ENCODE measurements around the gene KIAA1958.

The KIAA1958 gene

DNA sequence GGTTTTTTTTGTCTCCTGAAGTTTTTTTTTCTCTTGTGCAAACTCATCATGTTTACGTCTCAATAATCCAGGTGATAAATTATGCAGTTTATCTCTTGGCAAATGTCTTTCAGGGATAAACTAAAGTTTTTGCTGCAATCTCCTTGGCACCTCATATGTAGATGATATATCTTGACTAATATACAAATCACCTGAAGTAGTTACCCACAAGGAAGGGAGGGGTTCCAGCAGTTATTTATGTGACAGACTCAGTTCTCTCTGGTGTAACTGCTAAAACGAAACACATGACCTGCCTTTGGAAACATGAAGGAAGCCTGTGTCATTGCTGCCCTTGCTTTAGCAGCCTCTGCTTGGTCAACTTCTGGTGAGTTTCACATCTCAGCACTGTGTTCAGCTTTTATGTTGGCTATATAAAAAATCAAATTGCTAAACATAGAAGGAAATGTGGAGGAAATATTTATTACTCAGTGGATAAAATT, 39.3 kb upstream of the KIAA1958 start:
- Histone ChIP-seq H4K20me1 (no peaks in the 10 kb centered on the region), H3K4me3 (no peak overlapping the region), H3K27me3 (no peaks in the 10 kb centered on the region), H3K4me2 (no peak overlapping the region), H3K27ac (no peak overlapping the region), H3K36me3 (0 out of 2 replicates have a peak, but pooled peaks cover 9% of the 10 kb centered on the region), H3K9ac (no peak overlapping the region), H3K9me3 (no peaks in the 10 kb centered on the region), H3K4me1 (peaks cover 51% of the 10 kb centered on the region)
- no peak for TF ChIP-seq Cebpa-rat (IDR thresholded peaks at IDR 0.05)

GRCh38 chr9:112462855-112463254, 23.8 kb upstream of the KIAA1958 start:
- no peaks in the 10 kb centered on the region for H3K27me3 ChIP-seq
- no peak overlapping the region for H3K27ac ChIP-seq
- H3K9me3 ChIP-seq = peaks cover 15% of the 10 kb centered on the region; the same call in 1 of the 2 replicates
- no peak overlapping the region for H3K4me2 ChIP-seq
- H3K4me3 ChIP-seq = no peak overlapping the region
- no peaks in the 10 kb centered on the region for H3K4me1 ChIP-seq
- H3K9ac ChIP-seq = no peak overlapping the region
- H4K20me1 ChIP-seq = no peaks in the 10 kb centered on the region
- H3K36me3 ChIP-seq = peaks cover 53% of the 10 kb centered on the region
- no peak for TF ChIP-seq Cebpa-rat (IDR thresholded peaks at IDR 0.05)

DNA sequence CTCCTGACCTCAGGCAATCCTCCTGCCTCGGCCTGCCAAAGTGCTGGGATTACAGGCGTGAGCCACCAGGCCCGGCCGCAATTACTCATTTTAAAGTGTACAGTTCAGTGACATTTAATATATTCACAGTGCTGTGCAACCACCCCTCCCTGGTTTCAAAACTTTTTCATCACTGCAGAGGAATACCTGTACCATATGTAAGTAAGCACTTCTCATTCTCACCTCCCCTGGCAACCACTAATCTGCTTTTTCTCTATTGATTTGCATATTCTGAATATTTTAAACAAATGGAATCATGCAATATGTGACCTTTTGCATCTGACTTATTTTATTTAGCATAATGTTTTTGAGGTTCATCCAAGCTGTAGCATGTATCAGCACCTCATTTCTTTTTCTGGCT, 21.3 kb upstream of the KIAA1958 start:
- H3K36me3 ChIP-seq = peaks cover 52% of the 10 kb centered on the region
- no peak for TF ChIP-seq Cebpa-rat (IDR thresholded peaks at IDR 0.05)
- no peaks in the 10 kb centered on the region for H3K4me1 ChIP-seq
- peaks cover 15% of the 10 kb centered on the region; the same call in 1 of the 2 replicates for H3K9me3 ChIP-seq
- H3K9ac ChIP-seq = no peak overlapping the region
- no peaks in the 10 kb centered on the region for H4K20me1 ChIP-seq
- no peak overlapping the region for H3K4me2 ChIP-seq
- H3K27me3 ChIP-seq = no peaks in the 10 kb centered on the region
- no peak overlapping the region for H3K4me3 ChIP-seq
- H3K27ac ChIP-seq = no peak overlapping the region

GRCh38 chr9:112472996-112473395, 13.6 kb upstream of the KIAA1958 start:
- no peak overlapping the region for H3K9ac ChIP-seq
- H3K27me3 ChIP-seq = no peaks in the 10 kb centered on the region
- H3K27ac ChIP-seq = no peak overlapping the region
- no peaks in the 10 kb centered on the region for H3K4me1 ChIP-seq
- peaks cover 55% of the 10 kb centered on the region for H3K36me3 ChIP-seq
- H3K9me3 ChIP-seq = peaks cover 29% of the 10 kb centered on the region
- TF ChIP-seq Cebpa-rat (IDR thresholded peaks at IDR 0.05) = no peak
- H3K4me2 ChIP-seq = no peak overlapping the region
- H3K4me3 ChIP-seq = no peak overlapping the region
- H4K20me1 ChIP-seq = no peaks in the 10 kb centered on the region

DNA sequence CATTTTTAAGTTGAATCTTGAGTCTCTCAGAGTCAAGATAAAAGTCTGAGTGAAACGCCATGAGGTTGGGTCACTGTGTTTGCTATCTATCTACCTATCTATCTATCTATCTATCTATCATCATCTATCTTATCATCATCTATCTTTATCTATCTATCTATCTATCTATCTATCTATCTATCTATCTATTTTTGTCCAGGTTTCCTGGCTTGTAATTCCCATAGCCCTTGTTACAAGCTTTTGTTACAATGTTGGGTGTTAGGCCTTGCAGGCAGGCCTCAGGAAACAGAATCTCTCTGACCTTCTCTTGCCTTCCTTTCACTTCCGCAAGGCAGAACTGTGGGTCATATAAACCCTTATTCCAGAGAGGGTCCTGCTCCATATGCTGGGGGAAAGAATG, 12.6 kb upstream of the KIAA1958 start:
- H3K27ac ChIP-seq = no peak overlapping the region
- H3K36me3 ChIP-seq = peaks cover 48% of the 10 kb centered on the region
- peaks cover 36% of the 10 kb centered on the region for H3K9me3 ChIP-seq
- no peak overlapping the region for H3K4me3 ChIP-seq
- no peaks in the 10 kb centered on the region for H3K4me1 ChIP-seq
- no peak overlapping the region for H3K4me2 ChIP-seq
- H3K9ac ChIP-seq = no peak overlapping the region
- TF ChIP-seq Cebpa-rat (IDR thresholded peaks at IDR 0.05) = no peak
- no peaks in the 10 kb centered on the region for H3K27me3 ChIP-seq
- no peaks in the 10 kb centered on the region for H4K20me1 ChIP-seq

DNA sequence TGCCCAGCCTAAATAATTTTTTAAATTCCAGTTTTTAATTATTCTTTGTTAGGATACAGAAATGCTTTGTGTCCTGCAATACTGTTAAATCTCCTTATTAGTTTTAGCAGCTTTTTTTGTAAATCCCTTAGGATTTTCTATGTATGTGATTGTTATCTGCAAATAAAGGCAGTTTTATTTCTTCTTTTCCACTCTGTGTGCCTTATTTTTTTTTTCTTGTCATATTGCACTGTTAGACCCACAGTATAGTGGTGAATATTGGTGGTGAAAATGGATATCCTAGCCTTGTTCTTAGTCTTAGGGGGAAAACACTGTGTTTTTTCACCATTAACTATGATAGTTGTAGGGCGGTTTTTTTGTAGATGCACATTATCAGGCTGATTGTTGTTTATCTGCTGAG, 11.3 kb upstream of the KIAA1958 start:
- no peak overlapping the region for H3K4me3 ChIP-seq
- H4K20me1 ChIP-seq = no peaks in the 10 kb centered on the region
- H3K27me3 ChIP-seq = no peaks in the 10 kb centered on the region
- H3K9me3 ChIP-seq = peaks cover 36% of the 10 kb centered on the region
- TF ChIP-seq Cebpa-rat (IDR thresholded peaks at IDR 0.05) = no peak
- no peak overlapping the region for H3K4me2 ChIP-seq
- H3K9ac ChIP-seq = no peak overlapping the region
- H3K36me3 ChIP-seq = peaks cover 43% of the 10 kb centered on the region
- H3K4me1 ChIP-seq = no peaks in the 10 kb centered on the region
- H3K27ac ChIP-seq = no peak overlapping the region

GRCh38 chr9:112477330-112477729, 9.3 kb upstream of the KIAA1958 start:
- Histone ChIP-seq H3K27ac (no peak overlapping the region), H3K27me3 (no peaks in the 10 kb centered on the region), H3K36me3 (peaks cover 35% of the 10 kb centered on the region), H3K9ac (no peak overlapping the region), H3K4me2 (no peak overlapping the region), H3K4me3 (no peak overlapping the region), H3K4me1 (no peaks in the 10 kb centered on the region), H3K9me3 (peaks cover 36% of the 10 kb centered on the region), H4K20me1 (no peaks in the 10 kb centered on the region)
- no peak for TF ChIP-seq Cebpa-rat (IDR thresholded peaks at IDR 0.05)

- Histone ChIP-seq H3K9me3 (peaks cover 34% of the 10 kb centered on the region), H3K4me2 (no peak overlapping the region), H3K9ac (no peak overlapping the region), H3K4me1 (no peaks in the 10 kb centered on the region), H3K4me3 (no peak overlapping the region), H3K27ac (no peak overlapping the region), H4K20me1 (no peaks in the 10 kb centered on the region), H3K27me3 (no peaks in the 10 kb centered on the region), H3K36me3 (peaks cover 34% of the 10 kb centered on the region)
- no peak for TF ChIP-seq Cebpa-rat (IDR thresholded peaks at IDR 0.05)
These were observed 7.4 kb upstream of the KIAA1958 start for GRCh38 chr9:112479221-112479620.

GRCh38 chr9:112484607-112485006, 2.0 kb upstream of the KIAA1958 start:
- Histone ChIP-seq H3K9ac (no peak overlapping the region), H4K20me1 (peaks cover 20% of the 10 kb centered on the region), H3K4me3 (no peak overlapping the region), H3K9me3 (no peaks in the 10 kb centered on the region), H3K36me3 (0 out of 2 replicates have a peak, but pooled peaks cover 4% of the 10 kb centered on the region), H3K4me2 (no peak overlapping the region), H3K4me1 (peaks cover 26% of the 10 kb centered on the region), H3K27ac (no peak overlapping the region), H3K27me3 (no peaks in the 10 kb centered on the region)
- no peak for TF ChIP-seq Cebpa-rat (IDR thresholded peaks at IDR 0.05)

GRCh38 chr9:112485574-112485973, 1.1 kb upstream of the KIAA1958 start:
- Histone ChIP-seq H3K9me3 (no peaks in the 10 kb centered on the region), H3K27me3 (no peaks in the 10 kb centered on the region), H3K4me3 (peak overlapping the region; percentile 96), H3K9ac (no peak overlapping the region), H3K36me3 (0 out of 2 replicates have a peak, but pooled peaks cover 4% of the 10 kb centered on the region), H3K4me1 (peaks cover 36% of the 10 kb centered on the region), H3K4me2 (peak overlapping the region; percentile 89), H3K27ac (no peak overlapping the region), H4K20me1 (peaks cover 30% of the 10 kb centered on the region)
- no peak for TF ChIP-seq Cebpa-rat (IDR thresholded peaks at IDR 0.05)

Data from BLaER1 (cell line).